NCI-H2196 (cell line): ENCODE measurements around the gene C7orf25.
"Not testable (repeated sequence)": the region's sequence is repeated elsewhere in the genome, so short reads cannot be mapped to it uniquely, and the experiment has no call there.

Experiments used
- DNase-seq: peaks from one replicate; lab custom pipeline; 2025; ENCODE audit not compliant: unreplicated experiment; lab: John Stamatoyannopoulos, UW

Gene C7orf25

DNA sequence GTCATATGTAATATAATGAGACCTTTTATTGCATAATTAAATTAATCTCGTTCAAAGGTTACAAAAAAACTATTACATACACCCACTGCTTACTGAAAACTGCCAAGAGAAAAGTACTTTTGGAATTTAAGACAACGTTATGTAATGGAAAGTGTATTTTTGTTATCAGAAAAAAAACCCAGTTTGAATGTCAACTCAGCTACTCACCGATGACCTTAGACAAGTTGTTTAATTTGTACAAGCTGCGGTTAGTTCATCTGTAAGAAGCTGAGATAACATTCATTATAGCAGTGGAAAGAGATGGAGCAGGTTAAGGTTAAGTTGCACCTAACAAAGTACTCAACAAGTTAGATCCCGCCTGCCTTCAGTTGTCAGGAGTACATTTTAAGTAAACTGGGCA is 19.0 kb upstream of the C7orf25 start:
- DNase-seq, result no peak

- DNase-seq, result no peak
These were observed 17.6 kb upstream of the C7orf25 start for GRCh38 chr7:42929449-42929848.

DNA sequence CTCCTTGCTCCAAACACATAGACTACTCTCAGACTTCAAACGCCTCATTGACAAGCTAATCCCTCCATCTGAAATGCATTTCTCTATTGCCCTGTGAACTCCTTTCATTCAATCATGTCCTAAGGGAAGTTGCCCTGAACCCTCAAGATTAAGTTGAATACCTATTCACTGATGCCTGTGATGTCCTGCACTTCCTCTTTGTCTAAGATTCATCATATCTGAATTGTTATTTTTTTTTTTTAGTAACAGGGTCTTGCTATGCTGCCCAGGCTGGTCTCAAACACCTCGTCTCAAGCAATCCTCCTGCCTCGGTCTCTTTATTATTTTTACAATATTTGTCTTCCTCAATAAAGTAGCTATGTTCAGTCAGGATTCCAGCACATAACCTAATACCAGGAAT is 16.9 kb upstream of the C7orf25 start:
- no peak for DNase-seq

GRCh38 chr7:42926204-42926603 is 14.3 kb upstream of the C7orf25 start:
- no peak for DNase-seq

DNA sequence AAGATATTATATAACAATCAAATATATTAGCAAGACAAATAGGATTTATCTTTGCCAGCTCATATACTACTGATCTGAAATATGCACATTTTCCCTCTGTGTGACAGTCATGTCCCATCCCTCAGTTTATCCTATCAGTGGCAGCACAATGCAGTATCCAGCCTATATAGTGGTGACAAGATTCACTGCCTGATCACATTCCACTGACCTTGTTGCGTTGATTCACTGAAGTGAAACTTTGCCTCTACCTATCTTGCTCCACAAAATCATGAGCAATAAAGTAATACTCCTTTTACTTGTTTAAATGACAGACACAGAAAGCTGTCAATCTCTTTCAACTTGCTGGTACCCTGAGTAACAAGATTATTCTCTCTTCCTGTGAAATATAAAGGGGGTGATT is 13.8 kb upstream of the C7orf25 start:
- no peak for DNase-seq

DNA sequence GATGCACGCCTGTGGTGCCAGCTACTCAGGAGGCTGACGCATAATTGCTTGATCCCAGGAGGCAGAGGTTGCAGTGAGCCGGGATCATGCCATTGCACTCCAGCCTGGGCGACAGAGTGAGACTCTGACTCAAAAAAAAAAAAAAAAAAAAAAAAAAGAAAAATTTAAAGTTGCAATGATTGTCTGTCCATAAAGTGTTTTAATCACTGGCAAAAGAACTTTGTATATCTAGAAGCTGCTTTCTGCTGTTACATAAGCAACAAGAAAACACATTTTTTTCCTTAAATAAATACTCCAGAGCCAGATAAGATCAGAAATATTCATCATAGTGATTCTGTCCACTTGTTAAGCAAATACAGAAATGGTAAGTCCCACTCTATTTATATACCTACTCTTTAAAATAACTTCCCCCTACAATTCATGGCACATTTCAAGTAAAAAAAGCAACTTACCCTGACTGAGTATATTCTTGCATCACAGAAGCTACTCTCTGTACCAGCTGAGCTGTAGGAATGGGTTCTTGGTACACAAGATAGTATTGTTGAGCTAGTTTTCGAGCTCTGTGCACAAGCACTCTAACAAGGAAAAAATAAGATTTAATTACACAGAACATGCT is 12.5 kb upstream of the C7orf25 start:
- no peak for DNase-seq

- no peak for DNase-seq
These were observed 10.3 kb upstream of the C7orf25 start for GRCh38 chr7:42922017-42922753.

DNA sequence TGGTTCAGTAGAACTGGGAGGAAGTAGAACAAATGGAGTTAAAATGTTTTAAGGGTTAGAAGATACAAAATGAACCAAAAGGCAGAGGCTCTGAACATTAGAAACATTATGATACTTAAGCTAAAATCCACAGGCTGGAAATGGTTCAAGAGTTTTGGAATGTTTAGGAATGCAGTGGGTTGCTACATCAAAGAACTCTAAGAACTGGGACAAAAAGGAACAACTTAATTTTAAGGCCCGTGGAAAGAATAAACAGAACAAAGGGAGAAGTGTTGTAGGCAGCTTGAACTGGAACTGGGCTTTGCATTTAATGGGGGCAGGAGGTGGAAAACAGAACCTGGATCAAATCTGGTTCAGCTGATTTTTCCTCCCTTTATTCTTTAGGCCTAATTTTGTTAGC is 3.5 kb upstream of the C7orf25 start:
- no peak for DNase-seq

DNA sequence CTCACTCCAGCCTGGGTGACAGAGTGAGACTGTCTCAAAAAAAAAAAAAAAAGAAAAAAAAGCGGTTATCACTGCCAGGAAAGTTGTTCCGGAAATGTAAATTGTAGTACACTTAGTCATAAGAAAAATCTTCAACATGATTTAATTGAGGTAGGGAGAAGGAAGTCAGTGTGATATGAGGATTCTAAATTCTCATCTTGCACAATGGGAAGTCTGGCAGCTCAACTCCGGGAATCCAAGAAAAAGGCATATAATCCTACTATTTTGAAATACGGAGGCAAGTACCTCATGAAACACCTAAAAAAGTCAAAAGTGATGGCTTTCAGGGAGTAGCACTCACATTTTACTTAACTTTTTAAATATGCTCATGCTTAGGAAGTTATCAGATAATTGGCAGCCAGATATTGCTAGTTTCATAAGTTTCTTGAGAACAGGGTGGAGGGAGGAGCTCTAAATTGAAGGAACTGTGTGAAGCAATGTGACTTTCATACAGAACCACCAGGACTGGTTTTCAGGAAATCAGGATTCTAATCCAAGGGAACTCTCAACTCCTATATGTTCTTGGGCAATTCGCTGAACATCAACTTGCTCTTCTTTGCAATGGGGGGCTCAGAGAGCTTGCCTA is 2.7 kb upstream of the C7orf25 start:
- DNase-seq, result no peak

DNA sequence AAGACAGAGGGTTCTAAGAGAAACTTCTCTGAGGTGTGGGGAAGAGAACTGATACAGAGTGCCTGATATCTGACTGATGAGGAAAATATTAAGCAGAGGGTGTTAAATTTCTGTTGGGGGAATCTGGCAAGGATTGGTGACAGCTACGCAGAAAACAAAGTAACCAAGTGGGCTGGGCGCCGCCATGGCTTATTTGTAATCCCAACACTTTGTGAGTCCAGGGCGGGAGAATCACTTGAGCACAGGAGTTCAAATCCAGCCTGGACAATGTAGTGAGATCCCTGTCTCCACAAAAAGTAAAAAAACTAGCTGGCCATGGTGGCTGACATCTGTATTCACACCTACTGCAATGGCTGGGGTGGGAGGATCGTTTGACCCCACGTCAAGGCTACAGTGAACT is 2.1 kb upstream of the C7orf25 start:
- DNase-seq, result no peak

- DNase-seq, result no peak
These were observed 1.7 kb upstream of the C7orf25 start for GRCh38 chr7:42913591-42913990.

GRCh38 chr7:42910306-42910705 is 1.6 kb downstream of the C7orf25 start:
- DNase-seq, result no peak

DNA sequence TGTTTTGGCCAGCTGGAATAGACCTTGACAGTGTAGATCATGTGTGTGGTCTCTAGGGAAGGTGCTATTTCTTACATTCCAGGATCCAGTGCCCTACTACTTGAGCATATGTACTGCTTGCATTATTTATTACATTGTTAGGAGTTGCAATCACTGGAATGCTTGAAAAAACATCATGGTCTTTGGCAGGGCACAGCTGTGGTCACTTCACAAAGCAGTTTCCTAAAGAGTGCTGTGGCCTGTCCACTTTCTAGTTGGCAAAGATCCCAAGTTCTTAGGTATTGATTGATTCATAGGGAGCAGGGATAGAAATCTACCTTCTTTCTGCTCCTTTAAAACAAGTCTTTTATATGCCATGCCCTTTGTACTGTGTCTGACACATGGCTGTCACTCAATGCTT is 4.6 kb downstream of the C7orf25 start:
- DNase-seq, result no peak

GRCh38 chr7:42906181-42906580 is 5.7 kb downstream of the C7orf25 start:
- DNase-seq, result no peak

GRCh38 chr7:42902331-42902730 is 9.5 kb downstream of the C7orf25 start:
- no peak for DNase-seq

GRCh38 chr7:42900842-42901241 is 11.0 kb downstream of the C7orf25 start:
- DNase-seq, result no peak

DNA sequence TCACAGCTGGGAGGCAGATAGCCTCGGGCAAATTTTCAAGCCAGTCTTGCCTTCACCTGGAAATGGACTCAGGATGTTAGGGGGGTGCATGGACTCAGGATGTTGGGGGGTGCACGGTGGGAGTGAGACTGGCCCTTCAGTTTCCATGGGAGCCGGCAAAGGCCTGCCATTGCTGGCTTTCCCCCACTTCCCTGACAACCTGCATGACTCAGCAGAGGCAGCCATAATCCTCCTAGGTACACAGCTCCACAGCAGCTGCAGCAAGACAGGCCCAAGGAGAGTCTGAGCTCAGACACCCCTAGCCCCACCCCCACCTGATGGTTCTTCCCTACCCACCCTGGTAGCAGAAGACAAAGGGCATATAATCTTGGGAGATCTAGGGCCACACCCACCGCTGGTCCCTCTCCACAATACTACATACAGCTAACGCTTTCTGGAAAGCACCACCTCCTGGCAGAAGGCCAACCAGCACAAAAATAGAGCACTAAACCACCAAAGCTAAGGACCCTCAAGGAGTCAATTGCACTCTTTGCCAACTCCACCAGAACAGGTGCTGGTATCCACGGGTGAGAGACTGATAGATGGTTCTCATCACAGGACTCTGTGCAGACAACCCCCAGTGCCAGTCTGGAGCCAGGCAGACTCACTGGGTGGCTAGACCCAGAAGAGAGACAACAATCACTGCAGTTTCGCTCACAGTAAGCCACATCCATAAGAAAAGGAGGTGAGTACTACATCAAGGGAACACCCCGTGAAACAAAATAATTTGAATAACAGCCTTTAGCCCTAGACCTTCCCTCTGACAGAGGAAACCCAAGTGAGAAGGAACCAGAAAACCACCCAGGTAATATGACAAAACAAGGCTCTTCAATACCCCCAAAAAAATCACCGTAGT is 18.3 kb downstream of the C7orf25 start:
- DNase-seq, result no peak

DNA sequence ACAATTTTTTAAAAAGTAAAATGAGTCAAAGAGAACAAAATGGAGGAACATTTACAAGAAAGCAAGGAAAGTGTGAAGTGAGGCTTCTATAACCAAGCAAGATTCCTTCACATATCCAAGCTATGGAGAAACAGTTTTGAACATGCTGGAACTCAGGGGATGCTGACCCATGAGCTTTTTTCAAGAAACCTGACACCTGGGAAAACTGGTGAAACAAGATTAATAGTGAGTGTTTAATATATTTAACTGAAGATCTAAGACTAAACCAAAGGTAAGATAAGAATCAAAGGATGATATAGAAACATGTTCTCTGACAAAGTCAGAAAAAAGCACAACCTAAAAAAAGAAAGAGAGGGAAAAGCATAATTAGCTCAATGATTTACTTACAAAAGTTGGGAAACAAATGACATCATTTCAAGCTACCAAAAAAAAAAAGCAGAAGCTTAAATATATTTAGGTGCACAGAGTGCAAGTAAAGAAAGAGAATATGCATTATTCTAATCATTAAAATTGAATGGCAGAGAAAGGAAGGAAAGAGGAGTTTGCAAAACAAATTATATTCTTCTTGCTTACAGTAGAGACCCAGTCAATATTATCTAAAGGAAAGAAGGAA is 24.9 kb downstream of the C7orf25 start:
- no peak for DNase-seq

GRCh38 chr7:42886129-42886528 is 25.7 kb downstream of the C7orf25 start:
- DNase-seq, result no peak

DNA sequence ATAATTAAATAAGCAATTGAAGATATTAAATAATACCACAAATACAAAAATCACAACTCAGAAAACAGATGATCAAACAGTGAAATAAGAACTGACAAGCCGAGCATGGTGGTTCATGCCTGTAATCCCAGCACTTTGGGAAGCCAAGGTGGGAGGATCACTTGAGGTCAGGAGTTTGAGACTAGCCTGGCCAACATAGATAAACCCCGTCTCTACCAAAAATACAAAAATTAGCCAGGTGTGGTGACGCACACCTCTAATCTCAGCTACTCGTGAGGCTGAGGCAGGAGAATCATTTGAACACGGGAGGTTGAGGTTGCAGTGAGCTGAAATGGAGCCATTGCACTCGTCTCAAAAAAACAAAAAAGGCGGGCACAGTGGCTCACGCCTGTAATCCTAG is 26.7 kb downstream of the C7orf25 start:
- not testable (repeated sequence) for DNase-seq

DNA sequence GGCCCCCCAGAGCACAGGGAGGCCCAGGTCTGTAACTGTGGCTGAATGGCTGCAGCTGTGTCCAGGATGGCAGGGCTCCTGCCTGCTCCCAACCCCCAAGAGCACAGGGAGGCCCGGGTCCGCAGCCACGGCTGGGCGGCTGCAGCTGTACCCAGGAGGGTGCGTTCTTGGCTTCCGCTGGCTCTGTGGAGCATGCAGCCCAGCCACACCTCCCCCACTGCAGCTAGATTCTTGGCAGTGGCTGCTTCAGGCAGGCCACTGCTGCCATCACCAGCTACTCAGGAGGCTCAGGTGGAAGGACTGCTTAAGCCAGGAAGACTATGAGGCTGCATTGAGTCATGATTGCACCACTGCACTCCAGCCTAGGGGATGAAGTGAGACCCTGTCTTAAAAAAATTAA is 27.9 kb downstream of the C7orf25 start:
- DNase-seq, result no peak
